Measurements from ENCODE around the gene SRP68. TPM values are rescaled to one million over a fixed set of nuclear protein-coding genes. Genes with fewer than 3 reads are reported as not detected.

The SRP68 gene
- polyA plus RNA-seq, 1 of the 3 experiments (the other 2 are of a cell fraction): 76.8 TPM

DNA sequence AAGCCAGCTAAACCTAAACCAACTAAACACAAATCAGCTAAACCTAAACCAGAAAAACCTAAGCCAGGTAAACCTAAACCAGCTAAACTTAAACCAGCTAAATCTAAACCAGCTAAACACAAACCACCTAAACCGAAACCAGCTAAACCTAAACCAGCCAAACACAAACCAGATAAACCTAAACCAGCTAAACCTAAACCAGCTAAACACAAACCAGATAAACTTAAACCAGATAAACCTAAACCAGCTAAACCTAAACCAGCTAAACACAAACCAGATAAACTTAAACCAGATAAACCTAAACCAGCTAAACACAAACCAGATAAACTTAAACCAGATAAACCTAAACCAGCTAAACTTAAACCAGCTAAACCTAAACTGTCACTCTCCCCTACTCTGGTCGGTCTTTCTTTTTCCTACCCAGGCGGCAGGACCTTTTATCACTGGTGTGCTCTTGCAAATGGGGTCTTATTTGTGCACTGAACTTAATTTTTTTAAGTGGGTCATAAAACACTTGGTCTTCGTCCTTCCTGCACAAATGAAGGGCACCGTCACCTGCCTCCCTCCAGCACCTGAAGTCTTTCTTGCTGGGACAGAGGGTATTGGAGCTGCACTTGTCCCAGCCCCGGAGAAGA, 52.4 kb downstream of the SRP68 start:
- Histone ChIP-seq H3F3A (replicated peaks; ENCODE audit: insufficient read depth) (peaks cover 9% of the 10 kb centered on the region), H3K4me1 (ENCODE audit: control insufficient read depth in 1 of 2, insufficient read depth in 2 of 2, low read depth in 1 of 2, low read length in 1 of 2) (peaks cover 0 to 3% of the 10 kb centered on the region in 2 experiments; a peak in 1 of 4 replicates), H3K9ac (no peak overlapping the region), H3K4me2 (no peak overlapping the region), H3K27me3 (ENCODE audit: insufficient read depth) (no peaks in the 10 kb centered on the region), H3K79me2 (ENCODE audit: insufficient read depth) (no peaks in the 10 kb centered on the region), H4K20me1 (ENCODE audit: insufficient read depth) (no peaks in the 10 kb centered on the region), H3K9me2 (no peaks in the 10 kb centered on the region), H3K9me3 (no peaks in the 10 kb centered on the region), H3K36me3 (replicated peaks in 1 of 2; ENCODE audit: control insufficient read depth in 1 of 2, insufficient read depth in 2 of 2, low read length in 1 of 2) (no peaks in the 10 kb centered on the region), H3K4me3 (ENCODE audit: low read depth in 2 of 2, low read length in 1 of 2) (no peak overlapping the region), H3K27ac (ENCODE audit: low read depth in 2 of 2, low read length in 1 of 2) (no peak overlapping the region), H2AFZ (ENCODE audit: low read depth) (no peak overlapping the region)
- ChIA-PET CTCF (interaction anchor here (0.7 to 14.6 kb wide), 12 partner anchors 10 to 259 kb away, joined by 3 to 231 read pairs (median 4); partner anchors contain the start of gene CDK3), POLR2A (interaction anchor here (0.9 kb wide), 1 partner anchor 61 kb away, joined by 3 read pairs; no protein-coding TSS in a partner anchor)
- DNase-seq: no peak
- 80% methylated on average over 6 of the region's 6 CpGs for WGBS (ENCODE audit: low lambda C conversion rate)
- TF ChIP-seq RCOR1 (IDR thresholded peaks at IDR 0.05; ENCODE audit: low read length): no peak
- TF ChIP-seq EP300 (IDR thresholded peaks at IDR 0.05; ENCODE audit: borderline replicate concordance in 1 of 2, low read depth in 1 of 2, low read length in 1 of 2): no peak
- TF ChIP-seq YY1 (IDR thresholded peaks at IDR 0.05; ENCODE audit: low read depth): no peak
- TF ChIP-seq, protein P1, sequence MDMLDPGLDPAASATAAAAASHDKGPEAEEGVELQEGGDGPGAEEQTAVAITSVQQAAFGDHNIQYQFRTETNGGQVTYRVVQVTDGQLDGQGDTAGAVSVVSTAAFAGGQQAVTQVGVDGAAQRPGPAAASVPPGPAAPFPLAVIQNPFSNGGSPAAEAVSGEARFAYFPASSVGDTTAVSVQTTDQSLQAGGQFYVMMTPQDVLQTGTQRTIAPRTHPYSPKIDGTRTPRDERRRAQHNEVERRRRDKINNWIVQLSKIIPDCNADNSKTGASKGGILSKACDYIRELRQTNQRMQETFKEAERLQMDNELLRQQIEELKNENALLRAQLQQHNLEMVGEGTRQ (IDR thresholded peaks at IDR 0.05; ENCODE audit: borderline replicate concordance, low read depth, low read length): no peak

DNA sequence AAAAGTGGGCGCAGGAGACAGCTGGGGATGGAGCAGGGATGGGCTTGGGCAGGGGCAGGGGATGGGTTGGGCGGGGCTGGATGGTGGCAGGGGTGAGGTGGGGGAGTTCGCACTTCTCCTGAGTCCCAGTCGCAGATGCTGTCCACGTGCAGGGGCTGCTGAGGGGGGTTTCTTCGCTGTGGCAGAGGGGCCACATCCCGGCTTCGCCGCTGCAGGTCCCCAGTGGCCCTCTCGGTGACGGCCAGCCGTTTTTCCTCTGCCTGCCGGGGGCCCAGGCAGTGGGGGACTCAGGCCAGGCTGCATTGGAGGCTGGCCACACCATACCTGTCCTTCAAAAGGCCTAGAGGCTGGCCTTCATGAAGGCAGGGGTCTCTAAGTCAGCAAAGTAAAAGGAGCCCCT, 53.5 kb downstream of the SRP68 start:
- H3K27ac ChIP-seq (ENCODE audit: low read depth in 2 of 2, low read length in 1 of 2): no peak overlapping the region
- H3K27me3 ChIP-seq (ENCODE audit: insufficient read depth): no peaks in the 10 kb centered on the region
- H3K9ac ChIP-seq: no peak overlapping the region
- 88% methylated on average over 13 of the region's 13 CpGs for WGBS (ENCODE audit: low lambda C conversion rate)
- no peaks in the 10 kb centered on the region for H3K79me2 ChIP-seq (ENCODE audit: insufficient read depth)
- no peak overlapping the region for H3K4me2 ChIP-seq
- no peak overlapping the region for H3K4me3 ChIP-seq (ENCODE audit: low read depth in 2 of 2, low read length in 1 of 2)
- POLR2A ChIA-PET: interaction anchor here (0.8 to 1.1 kb wide), 2 partner anchors 60 to 114 kb away, joined by 3 read pairs; partner anchors contain the start of gene ZACN
- no peak overlapping the region for H2AFZ ChIP-seq (ENCODE audit: low read depth)
- no peak for DNase-seq
- H4K20me1 ChIP-seq (ENCODE audit: insufficient read depth): no peaks in the 10 kb centered on the region
- H3K9me3 ChIP-seq: no peaks in the 10 kb centered on the region
- CTCF ChIA-PET: interaction anchor here (0.9 to 14.6 kb wide), 7 partner anchors 10 to 163 kb away, joined by 3 to 231 read pairs (median 7); partner anchors contain the start of gene CDK3
- H3K9me2 ChIP-seq: no peaks in the 10 kb centered on the region
- no peaks in the 10 kb centered on the region for H3K36me3 ChIP-seq (replicated peaks in 1 of 2; ENCODE audit: control insufficient read depth in 1 of 2, insufficient read depth in 2 of 2, low read length in 1 of 2)
- H3K4me1 ChIP-seq (ENCODE audit: control insufficient read depth in 1 of 2, insufficient read depth in 2 of 2, low read depth in 1 of 2, low read length in 1 of 2): peaks cover 6 to 12% of the 10 kb centered on the region in 2 experiments; a peak in 2 of 4 replicates
- H3F3A ChIP-seq (replicated peaks; ENCODE audit: insufficient read depth): peaks cover 9% of the 10 kb centered on the region
- no peak for TF ChIP-seq POLR2AphosphoS5 (IDR thresholded peaks at IDR 0.05; ENCODE audit: low read depth, low read length)
- TF ChIP-seq, protein P2, sequence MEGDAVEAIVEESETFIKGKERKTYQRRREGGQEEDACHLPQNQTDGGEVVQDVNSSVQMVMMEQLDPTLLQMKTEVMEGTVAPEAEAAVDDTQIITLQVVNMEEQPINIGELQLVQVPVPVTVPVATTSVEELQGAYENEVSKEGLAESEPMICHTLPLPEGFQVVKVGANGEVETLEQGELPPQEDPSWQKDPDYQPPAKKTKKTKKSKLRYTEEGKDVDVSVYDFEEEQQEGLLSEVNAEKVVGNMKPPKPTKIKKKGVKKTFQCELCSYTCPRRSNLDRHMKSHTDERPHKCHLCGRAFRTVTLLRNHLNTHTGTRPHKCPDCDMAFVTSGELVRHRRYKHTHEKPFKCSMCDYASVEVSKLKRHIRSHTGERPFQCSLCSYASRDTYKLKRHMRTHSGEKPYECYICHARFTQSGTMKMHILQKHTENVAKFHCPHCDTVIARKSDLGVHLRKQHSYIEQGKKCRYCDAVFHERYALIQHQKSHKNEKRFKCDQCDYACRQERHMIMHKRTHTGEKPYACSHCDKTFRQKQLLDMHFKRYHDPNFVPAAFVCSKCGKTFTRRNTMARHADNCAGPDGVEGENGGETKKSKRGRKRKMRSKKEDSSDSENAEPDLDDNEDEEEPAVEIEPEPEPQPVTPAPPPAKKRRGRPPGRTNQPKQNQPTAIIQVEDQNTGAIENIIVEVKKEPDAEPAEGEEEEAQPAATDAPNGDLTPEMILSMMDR (IDR thresholded peaks at IDR 0.05): no peak
- no peak for TF ChIP-seq MXI1 (IDR thresholded peaks at IDR 0.05; ENCODE audit: low read depth, low read length)
- TF ChIP-seq FOXJ3 (CRISPR knock-in tag; IDR thresholded peaks at IDR 0.05): no peak
- TF ChIP-seq, protein P1 (IDR thresholded peaks at IDR 0.05; ENCODE audit: borderline replicate concordance, low read depth, low read length): no peak
- TF ChIP-seq NFIC (IDR thresholded peaks at IDR 0.05; ENCODE audit: borderline replicate concordance): no peak
- no peak for TF ChIP-seq RFX5 (IDR thresholded peaks at IDR 0.05; ENCODE audit: low read length)
- no peak for TF ChIP-seq ELF1 (IDR thresholded peaks at IDR 0.05)
- TF ChIP-seq, protein P3, sequence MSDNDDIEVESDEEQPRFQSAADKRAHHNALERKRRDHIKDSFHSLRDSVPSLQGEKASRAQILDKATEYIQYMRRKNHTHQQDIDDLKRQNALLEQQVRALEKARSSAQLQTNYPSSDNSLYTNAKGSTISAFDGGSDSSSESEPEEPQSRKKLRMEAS (IDR thresholded peaks at IDR 0.05; ENCODE audit: low read depth): no peak
- no peak for TF ChIP-seq SMC3 (IDR thresholded peaks at IDR 0.05; ENCODE audit: low read depth, low read length)
- TF ChIP-seq, protein P4, sequence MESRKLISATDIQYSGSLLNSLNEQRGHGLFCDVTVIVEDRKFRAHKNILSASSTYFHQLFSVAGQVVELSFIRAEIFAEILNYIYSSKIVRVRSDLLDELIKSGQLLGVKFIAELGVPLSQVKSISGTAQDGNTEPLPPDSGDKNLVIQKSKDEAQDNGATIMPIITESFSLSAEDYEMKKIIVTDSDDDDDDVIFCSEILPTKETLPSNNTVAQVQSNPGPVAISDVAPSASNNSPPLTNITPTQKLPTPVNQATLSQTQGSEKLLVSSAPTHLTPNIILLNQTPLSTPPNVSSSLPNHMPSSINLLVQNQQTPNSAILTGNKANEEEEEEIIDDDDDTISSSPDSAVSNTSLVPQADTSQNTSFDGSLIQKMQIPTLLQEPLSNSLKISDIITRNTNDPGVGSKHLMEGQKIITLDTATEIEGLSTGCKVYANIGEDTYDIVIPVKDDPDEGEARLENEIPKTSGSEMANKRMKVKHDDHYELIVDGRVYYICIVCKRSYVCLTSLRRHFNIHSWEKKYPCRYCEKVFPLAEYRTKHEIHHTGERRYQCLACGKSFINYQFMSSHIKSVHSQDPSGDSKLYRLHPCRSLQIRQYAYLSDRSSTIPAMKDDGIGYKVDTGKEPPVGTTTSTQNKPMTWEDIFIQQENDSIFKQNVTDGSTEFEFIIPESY (IDR thresholded peaks at IDR 0.05; ENCODE audit: borderline replicate concordance, low read depth): no peak
- no peak for TF ChIP-seq TEAD4 (IDR thresholded peaks at IDR 0.05; ENCODE audit: borderline replicate concordance, insufficient read depth)
- no peak for TF ChIP-seq SIN3A (IDR thresholded peaks at IDR 0.05; ENCODE audit: borderline replicate concordance, low read depth, low read length)
- no peak for TF ChIP-seq FOSL2 (IDR thresholded peaks at IDR 0.05; ENCODE audit: borderline replicate concordance, low read depth)
- TF ChIP-seq, protein P5, sequence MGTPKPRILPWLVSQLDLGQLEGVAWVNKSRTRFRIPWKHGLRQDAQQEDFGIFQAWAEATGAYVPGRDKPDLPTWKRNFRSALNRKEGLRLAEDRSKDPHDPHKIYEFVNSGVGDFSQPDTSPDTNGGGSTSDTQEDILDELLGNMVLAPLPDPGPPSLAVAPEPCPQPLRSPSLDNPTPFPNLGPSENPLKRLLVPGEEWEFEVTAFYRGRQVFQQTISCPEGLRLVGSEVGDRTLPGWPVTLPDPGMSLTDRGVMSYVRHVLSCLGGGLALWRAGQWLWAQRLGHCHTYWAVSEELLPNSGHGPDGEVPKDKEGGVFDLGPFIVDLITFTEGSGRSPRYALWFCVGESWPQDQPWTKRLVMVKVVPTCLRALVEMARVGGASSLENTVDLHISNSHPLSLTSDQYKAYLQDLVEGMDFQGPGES (IDR thresholded peaks at IDR 0.05; ENCODE audit: low read depth, low read length): no peak
